ENCODE results near the gene KCNJ15. TPM values are rescaled to one million over a fixed set of nuclear protein-coding genes. Genes with fewer than 3 reads are reported as not detected.

Gene KCNJ15
- total and polyA plus RNA-seq, 2 of the 13 experiments (the other 11 are each of a cell fraction or from before 2014, with no cell fraction given) = not detected

DNA sequence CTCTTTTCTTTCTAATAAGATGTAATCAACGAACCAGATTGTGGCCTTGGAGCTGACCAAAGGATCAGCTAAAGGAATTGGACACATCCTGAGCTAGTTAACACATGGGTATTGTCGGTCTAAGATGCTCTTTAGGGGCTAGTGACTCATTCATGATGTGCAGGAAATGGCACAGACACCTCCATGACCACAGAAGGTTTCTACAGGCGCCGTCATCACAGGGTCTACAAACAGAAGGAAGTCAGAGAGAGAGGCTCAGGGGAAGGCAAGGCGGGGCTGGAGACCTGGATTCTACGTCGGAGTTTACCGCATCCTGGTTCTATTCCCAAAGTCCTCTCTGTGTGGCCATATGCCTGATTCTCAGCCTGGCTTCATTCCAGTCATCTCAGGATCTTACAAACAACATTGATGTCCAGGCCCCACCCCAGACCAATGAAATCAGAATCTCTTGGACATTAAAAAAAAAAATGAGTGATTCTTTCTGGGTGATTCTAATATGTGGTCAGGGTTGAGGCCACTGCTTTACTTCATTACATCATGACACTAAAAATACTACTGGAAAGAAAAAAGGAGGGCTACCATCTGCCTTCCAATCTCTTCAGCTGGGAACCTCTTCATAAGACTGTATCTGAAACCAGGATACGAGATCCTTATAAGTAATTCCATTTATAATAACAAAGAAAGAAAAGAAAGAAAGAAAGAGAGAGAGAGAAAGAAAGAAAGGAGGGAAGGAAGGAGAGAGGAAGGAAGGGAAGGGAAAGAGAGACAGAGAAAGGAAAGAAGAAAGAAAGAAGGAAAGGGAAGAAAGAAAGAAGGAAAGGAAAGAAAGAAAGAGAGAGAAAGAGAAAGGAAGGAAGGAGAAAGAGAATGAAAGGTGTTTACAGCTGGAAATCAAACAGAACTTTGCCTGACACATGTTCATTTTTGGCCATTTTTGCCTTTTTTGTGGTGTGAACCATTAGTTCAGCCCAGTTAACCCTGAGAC is 11.6 kb upstream of the KCNJ15 start:
- 0 out of 2 replicates have a peak, but pooled peaks cover 6% of the 10 kb centered on the region for H3K9me3 ChIP-seq (ENCODE audit: low read length)
- H3K27me3 ChIP-seq (ENCODE audit: control insufficient read depth in 1 of 2, insufficient read depth in 2 of 2, low read length in 2 of 2) = no peaks in the 10 kb centered on the region
- H2AFZ ChIP-seq (ENCODE audit: low read length) = no peak overlapping the region
- no peak overlapping the region for H3K4me3 ChIP-seq (replicated peaks in 1 of 3; ENCODE audit: insufficient read depth in 1 of 3, low read depth in 2 of 3, low read length in 3 of 3)
- H3K36me3 ChIP-seq (replicated peaks in 1 of 2; ENCODE audit: control insufficient read depth in 1 of 2, insufficient read depth in 2 of 2, low read length in 2 of 2) = no peaks in the 10 kb centered on the region
- WGBS (ENCODE audit: low lambda C conversion rate) = 34% methylated on average over 9 of the region's 9 CpGs
- in situ Hi-C loops (cut with HindIII; ENCODE audit: extremely low pct_ligation_motif_present, low pct_unique_long_range_greater_than_20kb) (no loop called here), intact Hi-C loops (cut with micrococcal nuclease; ENCODE audit: unreplicated experiment) (no loop called here)
- no peak for ATAC-seq
- FAIRE-seq = no peak
- no peaks in the 10 kb centered on the region for H4K20me1 ChIP-seq (ENCODE audit: insufficient read depth, low read length)
- POLR2A ChIA-PET = no interaction called here
- H3K27ac ChIP-seq (ENCODE audit: extremely low read length, insufficient read depth, low read length) = no peak overlapping the region
- no peak overlapping the region for H3K4me2 ChIP-seq (ENCODE audit: low read depth, low read length)
- H3K9ac ChIP-seq (ENCODE audit: insufficient read depth, low read depth, low read length) = no peak overlapping the region
- no peaks in the 10 kb centered on the region for H3K79me2 ChIP-seq (ENCODE audit: insufficient read depth, low read length)
- no peaks in the 10 kb centered on the region for H3K4me1 ChIP-seq (ENCODE audit: insufficient read depth, low read length)
- BruUV-seq (replicated peaks) = no TSS peak
- CTCF ChIA-PET (ENCODE audit: low intra/inter-chr PET ratio, low total read pairs) = no interaction called here
- no peak for DNase-seq (ENCODE audit: low spot score)
- TF ChIP-seq JUN (CRISPR knock-in tag; IDR thresholded peaks at IDR 0.05) = no peak
- TF ChIP-seq, protein P1, sequence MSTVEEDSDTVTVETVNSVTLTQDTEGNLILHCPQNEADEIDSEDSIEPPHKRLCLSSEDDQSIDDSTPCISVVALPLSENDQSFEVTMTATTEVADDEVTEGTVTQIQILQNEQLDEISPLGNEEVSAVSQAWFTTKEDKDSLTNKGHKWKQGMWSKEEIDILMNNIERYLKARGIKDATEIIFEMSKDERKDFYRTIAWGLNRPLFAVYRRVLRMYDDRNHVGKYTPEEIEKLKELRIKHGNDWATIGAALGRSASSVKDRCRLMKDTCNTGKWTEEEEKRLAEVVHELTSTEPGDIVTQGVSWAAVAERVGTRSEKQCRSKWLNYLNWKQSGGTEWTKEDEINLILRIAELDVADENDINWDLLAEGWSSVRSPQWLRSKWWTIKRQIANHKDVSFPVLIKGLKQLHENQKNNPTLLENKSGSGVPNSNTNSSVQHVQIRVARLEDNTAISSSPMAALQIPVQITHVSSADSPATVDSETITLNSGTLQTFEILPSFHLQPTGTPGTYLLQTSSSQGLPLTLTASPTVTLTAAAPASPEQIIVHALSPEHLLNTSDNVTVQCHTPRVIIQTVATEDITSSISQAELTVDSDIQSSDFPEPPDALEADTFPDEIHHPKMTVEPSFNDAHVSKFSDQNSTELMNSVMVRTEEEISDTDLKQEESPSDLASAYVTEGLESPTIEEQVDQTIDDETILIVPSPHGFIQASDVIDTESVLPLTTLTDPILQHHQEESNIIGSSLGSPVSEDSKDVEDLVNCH (CRISPR knock-in tag; IDR thresholded peaks at IDR 0.05) = no peak
- no peak for TF ChIP-seq ZSCAN22 (CRISPR knock-in tag; IDR thresholded peaks at IDR 0.05)
- TF ChIP-seq, protein P2, sequence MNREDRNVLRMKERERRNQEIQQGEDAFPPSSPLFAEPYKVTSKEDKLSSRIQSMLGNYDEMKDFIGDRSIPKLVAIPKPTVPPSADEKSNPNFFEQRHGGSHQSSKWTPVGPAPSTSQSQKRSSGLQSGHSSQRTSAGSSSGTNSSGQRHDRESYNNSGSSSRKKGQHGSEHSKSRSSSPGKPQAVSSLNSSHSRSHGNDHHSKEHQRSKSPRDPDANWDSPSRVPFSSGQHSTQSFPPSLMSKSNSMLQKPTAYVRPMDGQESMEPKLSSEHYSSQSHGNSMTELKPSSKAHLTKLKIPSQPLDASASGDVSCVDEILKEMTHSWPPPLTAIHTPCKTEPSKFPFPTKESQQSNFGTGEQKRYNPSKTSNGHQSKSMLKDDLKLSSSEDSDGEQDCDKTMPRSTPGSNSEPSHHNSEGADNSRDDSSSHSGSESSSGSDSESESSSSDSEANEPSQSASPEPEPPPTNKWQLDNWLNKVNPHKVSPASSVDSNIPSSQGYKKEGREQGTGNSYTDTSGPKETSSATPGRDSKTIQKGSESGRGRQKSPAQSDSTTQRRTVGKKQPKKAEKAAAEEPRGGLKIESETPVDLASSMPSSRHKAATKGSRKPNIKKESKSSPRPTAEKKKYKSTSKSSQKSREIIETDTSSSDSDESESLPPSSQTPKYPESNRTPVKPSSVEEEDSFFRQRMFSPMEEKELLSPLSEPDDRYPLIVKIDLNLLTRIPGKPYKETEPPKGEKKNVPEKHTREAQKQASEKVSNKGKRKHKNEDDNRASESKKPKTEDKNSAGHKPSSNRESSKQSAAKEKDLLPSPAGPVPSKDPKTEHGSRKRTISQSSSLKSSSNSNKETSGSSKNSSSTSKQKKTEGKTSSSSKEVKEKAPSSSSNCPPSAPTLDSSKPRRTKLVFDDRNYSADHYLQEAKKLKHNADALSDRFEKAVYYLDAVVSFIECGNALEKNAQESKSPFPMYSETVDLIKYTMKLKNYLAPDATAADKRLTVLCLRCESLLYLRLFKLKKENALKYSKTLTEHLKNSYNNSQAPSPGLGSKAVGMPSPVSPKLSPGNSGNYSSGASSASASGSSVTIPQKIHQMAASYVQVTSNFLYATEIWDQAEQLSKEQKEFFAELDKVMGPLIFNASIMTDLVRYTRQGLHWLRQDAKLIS (CRISPR knock-in tag; IDR thresholded peaks at IDR 0.05) = no peak
- TF ChIP-seq, protein P3, sequence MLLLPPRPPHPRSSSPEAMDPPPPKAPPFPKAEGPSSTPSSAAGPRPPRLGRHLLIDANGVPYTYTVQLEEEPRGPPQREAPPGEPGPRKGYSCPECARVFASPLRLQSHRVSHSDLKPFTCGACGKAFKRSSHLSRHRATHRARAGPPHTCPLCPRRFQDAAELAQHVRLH (CRISPR knock-in tag; IDR thresholded peaks at IDR 0.05; ENCODE audit: borderline replicate concordance, low read depth) = no peak
- no peak for TF ChIP-seq ZNF446 (CRISPR knock-in tag; IDR thresholded peaks at IDR 0.05)
- no peak for TF ChIP-seq RAD51 (IDR thresholded peaks at IDR 0.05; ENCODE audit: borderline replicate concordance)
- no peak for TF ChIP-seq KAT8 (CRISPR knock-in tag; IDR thresholded peaks at IDR 0.05)
- no peak for TF ChIP-seq PPARG (CRISPR knock-in tag; conservative IDR thresholded peaks at IDR 0.05)
- TF ChIP-seq, protein P4, sequence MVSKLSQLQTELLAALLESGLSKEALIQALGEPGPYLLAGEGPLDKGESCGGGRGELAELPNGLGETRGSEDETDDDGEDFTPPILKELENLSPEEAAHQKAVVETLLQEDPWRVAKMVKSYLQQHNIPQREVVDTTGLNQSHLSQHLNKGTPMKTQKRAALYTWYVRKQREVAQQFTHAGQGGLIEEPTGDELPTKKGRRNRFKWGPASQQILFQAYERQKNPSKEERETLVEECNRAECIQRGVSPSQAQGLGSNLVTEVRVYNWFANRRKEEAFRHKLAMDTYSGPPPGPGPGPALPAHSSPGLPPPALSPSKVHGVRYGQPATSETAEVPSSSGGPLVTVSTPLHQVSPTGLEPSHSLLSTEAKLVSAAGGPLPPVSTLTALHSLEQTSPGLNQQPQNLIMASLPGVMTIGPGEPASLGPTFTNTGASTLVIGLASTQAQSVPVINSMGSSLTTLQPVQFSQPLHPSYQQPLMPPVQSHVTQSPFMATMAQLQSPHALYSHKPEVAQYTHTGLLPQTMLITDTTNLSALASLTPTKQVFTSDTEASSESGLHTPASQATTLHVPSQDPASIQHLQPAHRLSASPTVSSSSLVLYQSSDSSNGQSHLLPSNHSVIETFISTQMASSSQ (IDR thresholded peaks at IDR 0.05; ENCODE audit: low read depth) = no peak
- TF ChIP-seq, protein P4 (CRISPR knock-in tag; IDR thresholded peaks at IDR 0.05; ENCODE audit: borderline replicate concordance) = no peak
- no peak for TF ChIP-seq ZNF382 (CRISPR knock-in tag; IDR thresholded peaks at IDR 0.05; ENCODE audit: borderline replicate concordance)
